Epithelial cell of esophagus (primary cell): ENCODE measurements around the gene PCDHB9.
"Not testable (repeated sequence)": the region's sequence is repeated elsewhere in the genome, so short reads cannot be mapped to it uniquely, and the experiment has no call there.

Source experiments
- DNase-seq: peaks from one replicate; pipeline ENCODE4 v3.0.0; 2010; ENCODE audit warnings: low read depth
- H3K4me3 ChIP-seq: 2 replicates; pipeline ENCODE4 v1.5.1; 2011; ENCODE audit warnings: mild to moderate bottlenecking, low read length, control low read depth
- TF ChIP-seq, protein P1 (sequence below): IDR thresholded peaks from 2 replicates; pipeline ENCODE4 v1.5.1; 2011; ENCODE audit warnings: low read depth, mild to moderate bottlenecking, low read length, control low read depth, inconsistent platforms; ENCODE audit not compliant: insufficient read depth; ENCODE audit errors: missing control alignments

PCDHB9 gene

DNA sequence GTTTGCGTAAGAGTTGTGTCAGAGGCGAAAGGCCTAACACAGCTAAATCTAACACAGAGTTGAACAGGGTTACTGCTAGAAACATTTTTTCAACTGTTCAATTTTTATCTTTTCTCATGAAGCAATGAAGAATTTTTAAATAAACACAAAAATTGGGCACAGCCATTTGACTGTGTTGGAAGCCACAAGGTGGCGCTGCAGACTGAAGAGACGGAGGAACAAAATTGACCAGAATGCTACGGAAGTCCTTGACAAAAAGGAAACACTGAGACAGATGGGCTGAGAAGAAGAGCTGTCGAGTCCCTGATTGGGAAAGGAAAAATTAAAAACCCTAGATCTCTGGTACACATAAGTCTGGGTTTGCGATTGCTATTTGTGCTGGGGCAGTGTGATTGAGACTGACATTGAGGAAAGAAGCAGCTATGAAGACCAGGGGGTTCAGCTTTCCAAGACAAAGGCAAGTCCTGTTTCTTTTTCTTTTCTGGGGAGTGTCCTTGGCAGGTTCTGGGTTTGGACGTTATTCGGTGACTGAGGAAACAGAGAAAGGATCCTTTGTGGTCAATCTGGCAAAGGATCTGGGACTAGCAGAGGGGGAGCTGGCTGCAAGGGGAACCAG is at the start of gene PCDHB9:
Gene PCDHB9 (plus strand): TSS at position 265 of the 616 bp plus-strand sequence. CDS start 158 bp downstream, at position 423.
- TF ChIP-seq, protein P1, sequence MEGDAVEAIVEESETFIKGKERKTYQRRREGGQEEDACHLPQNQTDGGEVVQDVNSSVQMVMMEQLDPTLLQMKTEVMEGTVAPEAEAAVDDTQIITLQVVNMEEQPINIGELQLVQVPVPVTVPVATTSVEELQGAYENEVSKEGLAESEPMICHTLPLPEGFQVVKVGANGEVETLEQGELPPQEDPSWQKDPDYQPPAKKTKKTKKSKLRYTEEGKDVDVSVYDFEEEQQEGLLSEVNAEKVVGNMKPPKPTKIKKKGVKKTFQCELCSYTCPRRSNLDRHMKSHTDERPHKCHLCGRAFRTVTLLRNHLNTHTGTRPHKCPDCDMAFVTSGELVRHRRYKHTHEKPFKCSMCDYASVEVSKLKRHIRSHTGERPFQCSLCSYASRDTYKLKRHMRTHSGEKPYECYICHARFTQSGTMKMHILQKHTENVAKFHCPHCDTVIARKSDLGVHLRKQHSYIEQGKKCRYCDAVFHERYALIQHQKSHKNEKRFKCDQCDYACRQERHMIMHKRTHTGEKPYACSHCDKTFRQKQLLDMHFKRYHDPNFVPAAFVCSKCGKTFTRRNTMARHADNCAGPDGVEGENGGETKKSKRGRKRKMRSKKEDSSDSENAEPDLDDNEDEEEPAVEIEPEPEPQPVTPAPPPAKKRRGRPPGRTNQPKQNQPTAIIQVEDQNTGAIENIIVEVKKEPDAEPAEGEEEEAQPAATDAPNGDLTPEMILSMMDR, result peak; percentile 18

DNA sequence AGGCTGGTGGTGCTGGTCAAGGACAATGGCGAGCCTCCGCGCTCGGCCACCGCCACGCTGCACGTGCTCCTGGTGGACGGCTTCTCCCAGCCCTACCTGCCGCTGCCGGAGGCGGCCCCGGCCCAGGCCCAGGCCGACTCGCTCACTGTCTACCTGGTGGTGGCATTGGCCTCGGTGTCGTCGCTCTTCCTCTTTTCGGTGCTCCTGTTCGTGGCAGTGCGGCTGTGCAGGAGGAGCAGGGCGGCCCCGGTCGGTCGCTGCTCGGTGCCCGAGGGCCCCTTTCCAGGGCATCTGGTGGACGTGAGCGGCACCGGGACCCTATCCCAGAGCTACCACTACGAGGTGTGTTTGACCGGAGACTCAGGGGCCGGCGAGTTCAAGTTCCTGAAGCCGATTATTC is 49.6 kb upstream of the PCDHB9 start:
- H3K4me3 ChIP-seq, DNase-seq: not testable (repeated sequence)

More for the DNA sequence above, at the start of gene PCDHB9:
- no peak for DNase-seq
- H3K4me3 ChIP-seq, result no peak within 1 kb of the TSS

DNA sequence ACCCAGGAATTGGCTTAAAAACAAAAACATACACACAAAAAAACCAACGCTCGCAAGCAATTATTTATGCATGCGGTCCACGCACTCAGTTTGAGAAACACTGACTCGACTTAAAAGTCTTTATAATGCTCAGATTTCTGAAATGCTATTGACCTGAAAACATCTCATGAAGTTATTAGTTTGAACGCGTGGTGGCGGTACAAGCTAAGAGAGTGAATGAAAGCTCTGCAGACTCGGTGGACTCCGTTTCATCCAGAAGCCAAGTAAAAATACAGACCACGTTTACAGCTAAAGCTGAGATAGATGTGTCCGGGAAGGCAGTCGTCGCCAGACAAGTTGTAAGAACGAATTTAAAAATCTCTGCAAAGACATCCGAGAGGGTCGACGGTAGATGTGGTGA is 37.1 kb upstream of the PCDHB9 start, which contains the start of gene PCDHB6:
Gene PCDHB6 (plus strand): TSS at position 246 of the 400 bp plus-strand sequence. CDS start 201 bp downstream, outside the sequence.
- TF ChIP-seq, protein P1, result no peak
- H3K4me3 ChIP-seq, result no peak within 1 kb of the TSS
- DNase-seq, result peak; percentile 1

DNA sequence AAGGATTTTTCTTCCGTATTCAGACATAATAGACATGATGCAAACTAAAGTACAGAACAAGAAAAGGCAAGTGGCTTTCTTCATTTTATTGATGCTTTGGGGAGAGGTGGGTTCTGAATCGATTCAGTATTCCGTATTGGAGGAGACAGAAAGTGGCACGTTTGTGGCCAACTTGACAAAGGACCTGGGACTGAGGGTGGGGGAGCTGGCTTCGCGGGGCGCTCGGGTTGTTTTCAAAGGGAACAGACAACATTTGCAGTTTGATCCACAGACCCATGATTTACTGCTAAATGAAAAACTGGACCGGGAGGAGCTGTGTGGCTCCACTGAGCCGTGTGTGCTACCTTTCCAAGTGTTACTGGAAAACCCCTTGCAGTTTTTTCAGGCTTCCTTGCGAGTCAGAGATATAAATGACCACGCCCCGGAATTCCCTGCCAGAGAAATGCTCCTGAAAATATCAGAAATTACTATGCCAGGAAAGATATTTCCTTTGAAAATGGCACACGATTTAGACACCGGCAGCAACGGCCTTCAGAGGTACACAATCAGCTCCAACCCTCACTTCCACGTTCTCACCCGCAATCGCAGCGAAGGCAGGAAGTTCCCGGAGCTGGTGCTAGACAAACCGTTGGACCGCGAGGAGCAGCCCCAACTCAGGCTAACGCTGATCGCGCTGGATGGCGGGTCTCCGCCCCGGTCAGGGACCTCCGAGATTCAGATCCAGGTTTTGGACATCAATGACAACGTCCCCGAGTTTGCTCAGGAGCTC is 36.6 kb upstream of the PCDHB9 start:
- no peak for DNase-seq
- no peak overlapping the region for H3K4me3 ChIP-seq
- TF ChIP-seq, protein P1, result no peak

DNA sequence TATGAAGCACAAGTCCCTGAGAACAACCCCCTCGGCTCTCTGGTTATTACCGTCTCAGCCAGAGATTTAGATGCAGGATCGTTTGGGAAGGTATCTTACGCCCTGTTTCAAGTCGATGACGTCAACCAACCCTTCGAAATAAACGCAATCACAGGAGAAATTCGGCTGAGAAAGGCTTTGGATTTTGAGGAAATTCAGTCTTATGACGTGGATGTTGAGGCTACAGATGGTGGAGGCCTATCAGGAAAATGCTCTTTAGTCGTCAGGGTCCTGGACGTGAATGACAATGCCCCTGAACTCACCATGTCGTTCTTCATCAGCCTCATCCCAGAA is 36.0 kb upstream of the PCDHB9 start:
- TF ChIP-seq, protein P1, result no peak

DNA sequence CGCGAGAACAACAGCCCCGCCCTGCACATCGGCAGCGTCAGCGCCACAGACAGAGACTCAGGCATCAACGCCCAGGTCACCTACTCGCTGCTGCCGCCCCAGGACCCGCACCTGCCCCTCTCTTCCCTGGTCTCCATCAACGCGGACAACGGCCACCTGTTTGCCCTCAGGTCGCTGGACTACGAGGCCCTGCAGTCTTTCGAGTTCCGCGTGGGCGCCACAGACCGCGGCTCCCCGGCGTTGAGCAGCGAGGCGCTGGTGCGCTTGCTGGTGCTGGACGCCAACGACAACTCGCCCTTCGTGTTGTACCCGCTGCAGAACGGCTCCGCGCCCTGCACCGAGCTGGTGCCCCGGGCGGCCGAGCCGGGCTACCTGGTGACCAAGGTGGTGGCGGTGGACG is 35.3 kb upstream of the PCDHB9 start:
- DNase-seq, H3K4me3 ChIP-seq: not testable (repeated sequence)

More for the DNA sequence above, 36.0 kb upstream of the PCDHB9 start:
- DNase-seq, result no peak
- H3K4me3 ChIP-seq, result no peak overlapping the region

DNA sequence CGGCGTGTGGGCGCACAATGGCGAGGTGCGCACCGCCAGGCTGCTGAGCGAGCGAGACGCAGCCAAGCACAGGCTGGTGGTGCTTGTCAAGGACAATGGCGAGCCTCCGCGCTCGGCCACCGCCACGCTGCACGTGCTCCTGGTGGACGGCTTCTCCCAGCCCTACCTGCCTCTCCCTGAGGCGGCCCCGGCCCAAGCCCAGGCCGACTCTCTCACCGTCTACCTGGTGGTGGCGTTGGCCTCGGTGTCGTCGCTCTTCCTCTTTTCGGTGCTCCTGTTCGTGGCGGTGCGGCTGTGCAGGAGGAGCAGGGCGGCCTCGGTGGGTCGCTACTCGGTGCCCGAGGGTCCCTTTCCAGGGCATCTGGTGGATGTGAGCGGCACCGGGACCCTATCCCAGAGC is 34.9 kb upstream of the PCDHB9 start:
- DNase-seq, H3K4me3 ChIP-seq: not testable (repeated sequence)

DNA sequence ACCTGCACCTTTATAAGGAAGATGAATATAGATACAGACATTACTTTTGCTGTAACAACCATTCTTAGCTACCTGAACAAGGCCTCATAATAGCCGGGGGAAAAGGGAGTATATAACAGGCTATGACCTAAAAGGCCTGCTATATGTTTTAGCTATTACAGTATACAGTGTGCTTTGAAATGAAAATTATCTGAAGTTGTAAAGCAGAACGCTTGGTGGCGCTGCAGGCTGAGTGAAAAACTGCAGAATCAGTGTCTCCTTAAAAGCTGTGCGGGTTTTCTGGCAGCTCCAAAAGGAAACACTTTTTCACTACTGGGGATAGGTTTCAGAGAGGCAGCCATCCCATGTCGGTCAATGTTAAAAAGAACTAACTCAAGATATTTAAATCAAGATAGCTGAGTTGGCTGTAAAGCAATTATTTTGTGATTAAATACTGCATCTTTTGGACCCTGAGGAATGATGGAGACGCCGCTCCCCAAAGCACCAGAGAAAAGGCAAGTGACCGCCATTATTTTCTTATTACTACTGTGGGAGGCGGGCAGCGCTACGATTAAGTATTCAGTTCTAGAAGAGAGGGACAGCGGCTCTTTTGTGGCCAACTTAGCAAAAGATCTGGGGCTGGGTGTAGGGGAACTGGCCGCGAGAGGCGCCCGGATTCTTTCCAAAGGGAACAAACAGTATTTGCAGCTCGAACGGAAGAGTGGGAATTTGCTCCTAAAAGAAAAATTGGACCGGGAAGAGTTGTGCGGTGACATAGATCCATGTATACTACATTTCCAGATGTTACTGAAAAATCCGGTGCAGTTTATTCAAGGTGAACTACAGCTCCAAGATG is 31.2 kb upstream of the PCDHB9 start:
- no peak for DNase-seq
- TF ChIP-seq, protein P1, result no peak
- no peak overlapping the region for H3K4me3 ChIP-seq

DNA sequence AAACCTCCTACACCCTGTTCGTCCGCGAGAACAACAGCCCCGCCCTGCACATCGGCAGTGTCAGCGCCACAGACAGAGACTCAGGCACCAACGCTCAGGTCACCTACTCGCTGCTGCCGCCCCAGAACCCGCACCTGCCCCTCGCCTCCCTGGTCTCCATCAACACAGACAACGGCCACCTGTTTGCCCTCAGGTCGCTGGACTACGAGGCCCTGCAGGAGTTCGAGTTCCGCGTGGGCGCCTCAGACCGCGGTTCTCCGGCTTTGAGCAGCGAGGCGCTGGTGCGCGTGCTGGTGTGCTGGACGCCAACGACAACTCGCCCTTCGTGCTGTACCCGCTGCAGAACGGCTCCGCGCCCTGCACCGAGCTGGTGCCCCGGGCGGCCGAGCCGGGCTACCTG is 29.6 kb upstream of the PCDHB9 start:
- not testable (repeated sequence) for DNase-seq

DNA sequence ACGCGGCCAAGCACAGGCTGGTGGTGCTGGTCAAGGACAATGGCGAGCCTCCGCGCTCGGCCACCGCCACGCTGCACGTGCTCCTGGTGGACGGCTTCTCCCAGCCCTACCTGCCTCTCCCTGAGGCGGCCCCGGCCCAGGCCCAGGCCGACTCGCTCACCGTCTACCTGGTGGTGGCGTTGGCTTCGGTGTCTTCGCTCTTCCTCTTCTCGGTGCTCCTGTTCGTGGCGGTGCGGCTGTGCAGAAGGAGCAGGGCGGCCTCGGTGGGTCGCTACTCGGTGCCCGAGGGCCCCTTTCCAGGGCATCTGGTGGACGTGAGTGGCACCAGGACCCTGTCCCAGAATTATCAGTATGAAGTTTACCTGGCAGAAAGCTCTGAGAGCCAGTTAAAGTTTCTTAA is 29.1 kb upstream of the PCDHB9 start:
- not testable (repeated sequence) for H3K4me3 ChIP-seq, DNase-seq

More for the DNA sequence above, 29.6 kb upstream of the PCDHB9 start:
- H3K4me3 ChIP-seq, result not testable (repeated sequence)
